Measurements from ENCODE around the gene KAZN.

KAZN gene

DNA sequence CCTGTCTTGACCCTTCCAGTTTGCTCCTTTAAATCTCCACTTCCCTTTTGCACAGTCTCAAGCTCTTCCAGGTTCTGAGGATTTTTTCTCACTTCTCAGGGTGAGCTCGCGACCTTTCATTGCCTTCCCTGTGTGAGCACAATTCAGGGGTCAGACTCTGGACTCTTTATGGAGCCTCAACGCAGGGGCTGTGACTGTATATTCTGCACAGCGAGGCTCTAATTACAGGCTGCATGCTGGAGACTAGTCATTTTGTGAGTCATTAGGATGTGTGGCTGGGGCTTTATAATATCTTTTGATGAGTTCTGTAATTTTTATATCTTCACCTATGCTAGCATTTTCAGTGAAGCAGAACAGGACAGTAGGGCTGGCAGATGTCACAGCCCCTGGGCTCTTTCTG lies 270.7 kb downstream of the KAZN start:
- ATAC-seq: no peak

DNA sequence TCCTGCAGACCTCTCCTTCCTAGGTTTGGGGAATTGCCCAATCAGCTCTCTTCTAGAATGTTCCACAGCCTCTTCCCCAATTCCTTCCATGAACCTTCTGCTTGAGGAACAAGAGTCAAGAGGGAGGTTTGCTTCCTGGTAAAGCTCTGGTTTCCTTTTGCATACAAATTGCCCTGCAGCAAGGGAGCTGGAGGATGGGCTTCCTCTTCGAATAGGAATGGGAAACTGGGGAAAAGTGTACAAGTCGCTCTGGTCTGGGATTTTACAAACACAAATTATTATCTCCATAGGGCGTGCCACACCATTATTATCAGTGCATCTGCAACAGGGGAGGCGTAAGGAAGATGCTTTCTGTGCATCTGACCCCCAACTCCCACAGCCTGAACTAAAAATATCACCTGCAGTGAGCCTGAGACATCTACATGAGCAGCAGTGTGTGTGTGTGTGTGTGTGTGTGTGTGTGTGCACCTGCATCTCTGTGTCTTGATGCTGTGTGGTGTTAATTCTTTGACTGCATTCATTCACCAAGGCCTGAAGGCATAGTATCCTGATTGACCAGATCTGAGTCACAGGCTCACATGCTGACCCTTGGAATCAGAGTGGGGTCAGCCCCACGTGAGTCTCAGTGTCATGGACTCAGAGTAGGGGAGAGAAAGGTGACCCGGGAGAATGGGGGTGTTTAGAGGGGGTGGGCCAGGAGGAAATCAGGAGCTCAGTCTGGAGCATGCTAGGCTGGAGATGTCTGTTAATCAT lies 272.9 kb downstream of the KAZN start:
- TF ChIP-seq TOX (CRISPR knock-in tag; IDR thresholded peaks at IDR 0.05; ENCODE audit: borderline replicate concordance) (no peak), ZFP30 (CRISPR knock-in tag; IDR thresholded peaks at IDR 0.05) (no peak), OSR1 (CRISPR knock-in tag; IDR thresholded peaks at IDR 0.05) (no peak), SNAI2 (CRISPR knock-in tag; IDR thresholded peaks at IDR 0.05) (no peak), BACH2 (CRISPR knock-in tag; IDR thresholded peaks at IDR 0.05; ENCODE audit: borderline replicate concordance) (no peak), ZC3H10 (CRISPR knock-in tag; IDR thresholded peaks at IDR 0.05) (no peak)
- TF ChIP-seq, protein P1, sequence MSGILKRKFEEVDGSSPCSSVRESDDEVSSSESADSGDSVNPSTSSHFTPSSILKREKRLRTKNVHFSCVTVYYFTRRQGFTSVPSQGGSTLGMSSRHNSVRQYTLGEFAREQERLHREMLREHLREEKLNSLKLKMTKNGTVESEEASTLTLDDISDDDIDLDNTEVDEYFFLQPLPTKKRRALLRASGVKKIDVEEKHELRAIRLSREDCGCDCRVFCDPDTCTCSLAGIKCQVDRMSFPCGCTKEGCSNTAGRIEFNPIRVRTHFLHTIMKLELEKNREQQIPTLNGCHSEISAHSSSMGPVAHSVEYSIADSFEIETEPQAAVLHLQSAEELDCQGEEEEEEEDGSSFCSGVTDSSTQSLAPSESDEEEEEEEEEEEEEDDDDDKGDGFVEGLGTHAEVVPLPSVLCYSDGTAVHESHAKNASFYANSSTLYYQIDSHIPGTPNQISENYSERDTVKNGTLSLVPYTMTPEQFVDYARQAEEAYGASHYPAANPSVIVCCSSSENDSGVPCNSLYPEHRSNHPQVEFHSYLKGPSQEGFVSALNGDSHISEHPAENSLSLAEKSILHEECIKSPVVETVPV (CRISPR knock-in tag; IDR thresholded peaks at IDR 0.05): no peak
- no peak for ATAC-seq

More for the DNA sequence above, 270.7 kb downstream of the KAZN start:
- TF ChIP-seq ZNF70 (CRISPR knock-in tag; IDR thresholded peaks at IDR 0.05) (no peak), ZNF565 (CRISPR knock-in tag; conservative IDR thresholded peaks at IDR 0.05; ENCODE audit: low read depth) (no peak), OSR1 (CRISPR knock-in tag; IDR thresholded peaks at IDR 0.05) (no peak), PPARA (CRISPR knock-in tag; IDR thresholded peaks at IDR 0.05; ENCODE audit: borderline replicate concordance) (no peak), ZFP3 (CRISPR knock-in tag; IDR thresholded peaks at IDR 0.05) (no peak), ESRRG (CRISPR knock-in tag; IDR thresholded peaks at IDR 0.05) (no peak), ISL1 (CRISPR knock-in tag; IDR thresholded peaks at IDR 0.05) (no peak), ZFP30 (CRISPR knock-in tag; IDR thresholded peaks at IDR 0.05) (no peak), RARB (CRISPR knock-in tag; IDR thresholded peaks at IDR 0.05) (no peak), ZC3H10 (CRISPR knock-in tag; IDR thresholded peaks at IDR 0.05) (no peak)
- TF ChIP-seq, protein P2, sequence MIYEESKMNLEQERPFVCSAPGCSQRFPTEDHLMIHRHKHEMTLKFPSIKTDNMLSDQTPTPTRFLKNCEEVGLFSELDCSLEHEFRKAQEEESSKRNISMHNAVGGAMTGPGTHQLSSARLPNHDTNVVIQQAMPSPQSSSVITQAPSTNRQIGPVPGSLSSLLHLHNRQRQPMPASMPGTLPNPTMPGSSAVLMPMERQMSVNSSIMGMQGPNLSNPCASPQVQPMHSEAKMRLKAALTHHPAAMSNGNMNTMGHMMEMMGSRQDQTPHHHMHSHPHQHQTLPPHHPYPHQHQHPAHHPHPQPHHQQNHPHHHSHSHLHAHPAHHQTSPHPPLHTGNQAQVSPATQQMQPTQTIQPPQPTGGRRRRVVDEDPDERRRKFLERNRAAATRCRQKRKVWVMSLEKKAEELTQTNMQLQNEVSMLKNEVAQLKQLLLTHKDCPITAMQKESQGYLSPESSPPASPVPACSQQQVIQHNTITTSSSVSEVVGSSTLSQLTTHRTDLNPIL (CRISPR knock-in tag; IDR thresholded peaks at IDR 0.05; ENCODE audit: low read depth): no peak

DNA sequence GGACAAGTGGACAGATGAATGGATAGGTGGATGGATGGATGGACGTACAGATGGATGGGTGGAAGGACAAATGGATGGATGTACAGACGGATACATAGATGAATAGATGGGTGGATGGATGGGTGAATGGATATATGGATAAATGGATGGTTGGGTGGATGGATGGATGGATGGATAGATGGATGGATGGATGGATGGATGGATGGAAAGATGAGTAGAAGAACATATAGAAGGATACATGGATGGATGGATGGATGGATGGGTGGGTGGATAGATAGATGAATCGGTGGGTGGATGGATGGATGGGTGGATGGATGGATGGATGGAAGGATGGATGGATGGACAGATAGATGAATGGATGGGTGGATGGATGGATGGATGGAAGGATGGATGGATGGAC lies 274.3 kb downstream of the KAZN start:
- TF ChIP-seq ESRRG (CRISPR knock-in tag; IDR thresholded peaks at IDR 0.05) (no peak), ARNTL (CRISPR knock-in tag; IDR thresholded peaks at IDR 0.05; ENCODE audit: borderline replicate concordance, low read depth) (no peak), ZNF70 (CRISPR knock-in tag; IDR thresholded peaks at IDR 0.05) (no peak), ZFP3 (CRISPR knock-in tag; IDR thresholded peaks at IDR 0.05) (no peak), BACH2 (CRISPR knock-in tag; IDR thresholded peaks at IDR 0.05; ENCODE audit: borderline replicate concordance) (no peak), ZNF565 (CRISPR knock-in tag; conservative IDR thresholded peaks at IDR 0.05; ENCODE audit: low read depth) (no peak), ZFP30 (CRISPR knock-in tag; IDR thresholded peaks at IDR 0.05) (no peak), ZNF8 (CRISPR knock-in tag; IDR thresholded peaks at IDR 0.05) (no peak), SNAI2 (CRISPR knock-in tag; IDR thresholded peaks at IDR 0.05) (no peak), ISL1 (CRISPR knock-in tag; IDR thresholded peaks at IDR 0.05) (no peak), RARB (CRISPR knock-in tag; IDR thresholded peaks at IDR 0.05) (no peak), TCF4 (CRISPR knock-in tag; IDR thresholded peaks at IDR 0.05; ENCODE audit: borderline replicate concordance) (no peak), ZC3H10 (CRISPR knock-in tag; IDR thresholded peaks at IDR 0.05) (no peak), GLIS3 (CRISPR knock-in tag; IDR thresholded peaks at IDR 0.05) (no peak)
- TF ChIP-seq, protein P1 (CRISPR knock-in tag; IDR thresholded peaks at IDR 0.05): no peak
- TF ChIP-seq, protein P3, sequence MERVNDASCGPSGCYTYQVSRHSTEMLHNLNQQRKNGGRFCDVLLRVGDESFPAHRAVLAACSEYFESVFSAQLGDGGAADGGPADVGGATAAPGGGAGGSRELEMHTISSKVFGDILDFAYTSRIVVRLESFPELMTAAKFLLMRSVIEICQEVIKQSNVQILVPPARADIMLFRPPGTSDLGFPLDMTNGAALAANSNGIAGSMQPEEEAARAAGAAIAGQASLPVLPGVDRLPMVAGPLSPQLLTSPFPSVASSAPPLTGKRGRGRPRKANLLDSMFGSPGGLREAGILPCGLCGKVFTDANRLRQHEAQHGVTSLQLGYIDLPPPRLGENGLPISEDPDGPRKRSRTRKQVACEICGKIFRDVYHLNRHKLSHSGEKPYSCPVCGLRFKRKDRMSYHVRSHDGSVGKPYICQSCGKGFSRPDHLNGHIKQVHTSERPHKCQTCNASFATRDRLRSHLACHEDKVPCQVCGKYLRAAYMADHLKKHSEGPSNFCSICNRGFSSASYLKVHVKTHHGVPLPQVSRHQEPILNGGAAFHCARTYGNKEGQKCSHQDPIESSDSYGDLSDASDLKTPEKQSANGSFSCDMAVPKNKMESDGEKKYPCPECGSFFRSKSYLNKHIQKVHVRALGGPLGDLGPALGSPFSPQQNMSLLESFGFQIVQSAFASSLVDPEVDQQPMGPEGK (CRISPR knock-in tag; IDR thresholded peaks at IDR 0.05; ENCODE audit: borderline replicate concordance): no peak
- ATAC-seq: no peak

DNA sequence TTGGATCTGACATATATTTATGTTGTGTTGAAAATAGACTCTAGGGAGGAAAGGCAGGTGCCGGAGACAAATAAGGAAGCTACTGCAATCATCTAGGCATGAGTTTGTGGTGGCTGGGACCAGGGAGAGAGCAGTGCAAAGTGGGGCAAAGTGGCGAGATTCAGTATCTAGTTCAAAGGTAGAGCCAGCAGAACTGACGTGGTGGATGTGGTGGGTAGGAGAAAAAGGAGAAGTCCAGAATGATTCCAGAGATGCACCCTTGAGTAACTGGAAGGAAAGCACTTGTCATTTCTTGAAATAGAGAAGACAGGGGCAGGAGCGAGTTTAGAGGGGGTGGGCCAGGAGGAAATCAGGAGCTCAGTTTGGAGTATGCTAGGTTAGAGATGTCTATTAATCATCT lies 275.2 kb downstream of the KAZN start:
- TF ChIP-seq ISL1 (CRISPR knock-in tag; IDR thresholded peaks at IDR 0.05) (no peak), TCF4 (CRISPR knock-in tag; IDR thresholded peaks at IDR 0.05; ENCODE audit: borderline replicate concordance) (no peak), ZNF8 (CRISPR knock-in tag; IDR thresholded peaks at IDR 0.05) (no peak), PPARA (CRISPR knock-in tag; IDR thresholded peaks at IDR 0.05; ENCODE audit: borderline replicate concordance) (no peak), GLIS3 (CRISPR knock-in tag; IDR thresholded peaks at IDR 0.05) (no peak), TOX (CRISPR knock-in tag; IDR thresholded peaks at IDR 0.05; ENCODE audit: borderline replicate concordance) (no peak), SNAI2 (CRISPR knock-in tag; IDR thresholded peaks at IDR 0.05) (no peak), ESRRG (CRISPR knock-in tag; IDR thresholded peaks at IDR 0.05) (no peak), OSR1 (CRISPR knock-in tag; IDR thresholded peaks at IDR 0.05) (no peak), ZFP3 (CRISPR knock-in tag; IDR thresholded peaks at IDR 0.05) (no peak), CSDC2 (CRISPR knock-in tag; IDR thresholded peaks at IDR 0.05) (no peak)
- TF ChIP-seq, protein P3 (CRISPR knock-in tag; IDR thresholded peaks at IDR 0.05; ENCODE audit: borderline replicate concordance): no peak
- TF ChIP-seq, protein P1 (CRISPR knock-in tag; IDR thresholded peaks at IDR 0.05): no peak
- TF ChIP-seq, protein P4, sequence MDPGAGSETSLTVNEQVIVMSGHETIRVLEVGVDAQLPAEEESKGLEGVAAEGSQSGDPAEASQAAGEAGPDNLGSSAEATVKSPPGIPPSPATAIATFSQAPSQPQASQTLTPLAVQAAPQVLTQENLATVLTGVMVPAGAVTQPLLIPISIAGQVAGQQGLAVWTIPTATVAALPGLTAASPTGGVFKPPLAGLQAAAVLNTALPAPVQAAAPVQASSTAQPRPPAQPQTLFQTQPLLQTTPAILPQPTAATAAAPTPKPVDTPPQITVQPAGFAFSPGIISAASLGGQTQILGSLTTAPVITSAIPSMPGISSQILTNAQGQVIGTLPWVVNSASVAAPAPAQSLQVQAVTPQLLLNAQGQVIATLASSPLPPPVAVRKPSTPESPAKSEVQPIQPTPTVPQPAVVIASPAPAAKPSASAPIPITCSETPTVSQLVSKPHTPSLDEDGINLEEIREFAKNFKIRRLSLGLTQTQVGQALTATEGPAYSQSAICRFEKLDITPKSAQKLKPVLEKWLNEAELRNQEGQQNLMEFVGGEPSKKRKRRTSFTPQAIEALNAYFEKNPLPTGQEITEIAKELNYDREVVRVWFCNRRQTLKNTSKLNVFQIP (CRISPR knock-in tag; IDR thresholded peaks at IDR 0.05; ENCODE audit: borderline replicate concordance, low read depth): no peak
- no peak for ATAC-seq
